Stimulated activated CD4-positive, alpha-beta T cell treated with anti-CD3 and anti-CD28 coated beads, Interleukin-12 subunit alpha, Interleukin-12 subunit beta, amount 100 ng/mL, for 4 hours (primary cell): Measurements from ENCODE around the gene CRTC2.
A peak's percentile ranks its signal among the peaks of the same experiment; 100 is the strongest.

Experiments
- DNase-seq: peaks from one replicate; pipeline ENCODE4 v3.0.0-alpha.2; 2020

CRTC2 gene

GRCh38 chr1:153970346-153970745, 11.9 kb upstream of the CRTC2 start:
- DNase-seq: no peak

- DNase-seq: no peak
Measured at GRCh38 chr1:153968972-153969371, 10.6 kb upstream of the CRTC2 start.

GRCh38 chr1:153968408-153968807, 10.0 kb upstream of the CRTC2 start:
- no peak for DNase-seq

- DNase-seq: no peak
Measured at GRCh38 chr1:153968000-153968363, 9.6 kb upstream of the CRTC2 start.

GRCh38 chr1:153967107-153967999, 8.9 kb upstream of the CRTC2 start, which contains the start of gene CREB3L4:
Gene CREB3L4, plus strand, starts transcription at chr1:153967902. Its CDS starts 624 bp downstream, at chr1:153968526.
- peak; percentile 72 for DNase-seq

GRCh38 chr1:153963850-153964331, 5.5 kb upstream of the CRTC2 start:
- no peak for DNase-seq

- peak; percentile 94 for DNase-seq
Measured at GRCh38 chr1:153963030-153963849, 4.8 kb upstream of the CRTC2 start, which contains the start of gene SLC39A1. Gene SLC39A1, minus strand, starts transcription at chr1:153963537. Its CDS starts 822 bp downstream, at chr1:153962715.

GRCh38 chr1:153962088-153963029, 3.9 kb upstream of the CRTC2 start:
- DNase-seq: no peak

GRCh38 chr1:153961421-153961820, 3.0 kb upstream of the CRTC2 start:
- DNase-seq: no peak

- no peak for DNase-seq
Measured at GRCh38 chr1:153960206-153960605, 1.8 kb upstream of the CRTC2 start.

GRCh38 chr1:153959454-153959853, 1.0 kb upstream of the CRTC2 start:
- DNase-seq: no peak

GRCh38 chr1:153958961-153959260, 499 bp upstream of the CRTC2 start:
- DNase-seq: no peak

- DNase-seq: no peak
Measured at GRCh38 chr1:153957744-153958110, 685 bp downstream of the CRTC2 start.

GRCh38 chr1:153956997-153957715, 1.3 kb downstream of the CRTC2 start:
- DNase-seq: no peak

GRCh38 chr1:153954826-153955225, 3.6 kb downstream of the CRTC2 start:
- DNase-seq: no peak

- DNase-seq: no peak
Measured at GRCh38 chr1:153953859-153954365, 4.5 kb downstream of the CRTC2 start.

GRCh38 chr1:153951801-153952200, 6.6 kb downstream of the CRTC2 start:
- DNase-seq: no peak

GRCh38 chr1:153951183-153951582, 7.2 kb downstream of the CRTC2 start:
- no peak for DNase-seq

- peak; percentile 75 for DNase-seq
Measured at GRCh38 chr1:153946622-153947241, 11.7 kb downstream of the CRTC2 start, which contains the start of gene DENND4B. Gene DENND4B, minus strand, starts transcription at chr1:153946718. Its CDS starts 2,344 bp downstream, at chr1:153944374.

- peak; percentile 65 for DNase-seq
Measured at GRCh38 chr1:153945795-153946621, 12.4 kb downstream of the CRTC2 start.
